Bronchus fibroblast of lung (primary cell): ENCODE results near the gene KRTAP12-2. TPM values are rescaled to one million over a fixed set of nuclear protein-coding genes. Genes with fewer than 3 reads are reported as not detected.

Experiments
- total RNA-seq: library from RNA; depleted of rRNA; stranded (reverse); fragments of >200 nt; gene quantifications from 2 replicates; pipeline ENCODE4 v1.2.3, GENCODE V29; 2015

Gene KRTAP12-2
- total RNA-seq: not detected in 2 replicates

GRCh38 chr21:44666401-44667320 lies at the start of gene KRTAP12-2:
KRTAP12-2 (minus strand) TSS chr21:44666927; CDS start chr21:44666886, 41 bp downstream.

GRCh38 chr21:44711327-44712202 lies 44.8 kb upstream of the KRTAP12-2 start, which contains the start of gene TSPEAR:
TSPEAR (minus strand) TSS chr21:44711572; CDS start chr21:44711514, 58 bp downstream.

GRCh38 chr21:44697172-44697810 lies 30.6 kb upstream of the KRTAP12-2 start, which contains the start of gene KRTAP10-12:
KRTAP10-12 (plus strand) TSS chr21:44697172; CDS start chr21:44697202, 30 bp downstream.

GRCh38 chr21:44681861-44682579 lies 15.3 kb upstream of the KRTAP12-2 start, which contains the start of gene KRTAP12-1:
KRTAP12-1 (minus strand) TSS chr21:44682163; CDS start chr21:44682123, 40 bp downstream.

GRCh38 chr21:44657635-44658540 lies 8.8 kb downstream of the KRTAP12-2 start, which contains the start of gene KRTAP12-3:
KRTAP12-3 (plus strand) TSS chr21:44657932; CDS start chr21:44657980, 48 bp downstream.

GRCh38 chr21:44654576-44655175 lies 12.1 kb downstream of the KRTAP12-2 start, which contains the start of gene KRTAP12-4:
KRTAP12-4 (minus strand) TSS chr21:44654659; CDS start chr21:44654614, 45 bp downstream.

GRCh38 chr21:44646366-44647221 lies 20.1 kb downstream of the KRTAP12-2 start, which contains the start of gene KRTAP10-11:
KRTAP10-11 (plus strand) TSS chr21:44646414; CDS start chr21:44646459, 45 bp downstream.

GRCh38 chr21:44637018-44637850 lies 29.5 kb downstream of the KRTAP12-2 start, which contains the start of gene KRTAP10-10:
KRTAP10-10 (plus strand) TSS chr21:44637356; CDS start chr21:44637418, 62 bp downstream.

GRCh38 chr21:44626673-44627143 lies 40.0 kb downstream of the KRTAP12-2 start, which contains the start of gene KRTAP10-9:
KRTAP10-9 (plus strand) TSS chr21:44627093; CDS start chr21:44627172, 79 bp downstream.

Other genes with a start within 250 kb of the KRTAP12-2 start
- gene LRRC3, start 211.4 kb downstream of the KRTAP12-2 start, total RNA-seq: 1.3 and 1.5 TPM in 2 replicates
- not detected in 2 replicates for gene KRTAP10-1, start 126.7 kb downstream of the KRTAP12-2 start, total RNA-seq
- not detected in 2 replicates for gene KRTAP10-2, start 115.4 kb downstream of the KRTAP12-2 start, total RNA-seq
- gene KRTAP10-3, start 108.1 kb downstream of the KRTAP12-2 start, total RNA-seq: not detected in 2 replicates
- gene KRTAP10-4, start 93.2 kb downstream of the KRTAP12-2 start, total RNA-seq: not detected in 2 replicates
- not detected in 2 replicates for gene KRTAP10-5, start 86.3 kb downstream of the KRTAP12-2 start, total RNA-seq
- not detected in 2 replicates for gene KRTAP10-6, start 74.4 kb downstream of the KRTAP12-2 start, total RNA-seq
- gene KRTAP10-7, start 66.3 kb downstream of the KRTAP12-2 start, total RNA-seq: not detected in 2 replicates
- gene KRTAP10-8, start 54.8 kb downstream of the KRTAP12-2 start, total RNA-seq: not detected in 2 replicates
- gene KRTAP10-9, start 39.8 kb downstream of the KRTAP12-2 start, total RNA-seq: not detected in 2 replicates
- gene KRTAP10-10, start 29.6 kb downstream of the KRTAP12-2 start, total RNA-seq: not detected in 2 replicates
- gene KRTAP10-11, start 20.5 kb downstream of the KRTAP12-2 start, total RNA-seq: not detected in 2 replicates
- gene KRTAP12-4, start 12.3 kb downstream of the KRTAP12-2 start, total RNA-seq: not detected in 2 replicates
- gene KRTAP12-3, start 9.0 kb downstream of the KRTAP12-2 start, total RNA-seq: not detected in 2 replicates
- gene KRTAP12-1, start 15.2 kb upstream of the KRTAP12-2 start, total RNA-seq: not detected in 2 replicates
- gene KRTAP10-12, start 30.2 kb upstream of the KRTAP12-2 start, total RNA-seq: not detected in 2 replicates
- gene TSPEAR, start 44.6 kb upstream of the KRTAP12-2 start, total RNA-seq: not detected in 2 replicates
- gene UBE2G2, start 134.9 kb upstream of the KRTAP12-2 start, total RNA-seq: 32.4 and 34.8 TPM in 2 replicates
- 84.1 and 90.5 TPM in 2 replicates for gene SUMO3, start 151.1 kb upstream of the KRTAP12-2 start, total RNA-seq
- gene PTTG1IP, start 206.8 kb upstream of the KRTAP12-2 start, total RNA-seq: 164 and 191 TPM in 2 replicates